GM19397 (cell line): Measurements from ENCODE around the gene LRMDA.

Source experiments
- ATAC-seq: cut with Tn5 transposase; IDR thresholded peaks from one replicate; pipeline ENCODE4 v1.9.1; 2021; ENCODE audit warnings: mild to moderate bottlenecking, moderate library complexity; ENCODE audit not compliant: unreplicated experiment

The LRMDA gene

GRCh38 chr10:76546411-76546810 lies 1115.0 kb downstream of the LRMDA start:
- no peak for ATAC-seq

DNA sequence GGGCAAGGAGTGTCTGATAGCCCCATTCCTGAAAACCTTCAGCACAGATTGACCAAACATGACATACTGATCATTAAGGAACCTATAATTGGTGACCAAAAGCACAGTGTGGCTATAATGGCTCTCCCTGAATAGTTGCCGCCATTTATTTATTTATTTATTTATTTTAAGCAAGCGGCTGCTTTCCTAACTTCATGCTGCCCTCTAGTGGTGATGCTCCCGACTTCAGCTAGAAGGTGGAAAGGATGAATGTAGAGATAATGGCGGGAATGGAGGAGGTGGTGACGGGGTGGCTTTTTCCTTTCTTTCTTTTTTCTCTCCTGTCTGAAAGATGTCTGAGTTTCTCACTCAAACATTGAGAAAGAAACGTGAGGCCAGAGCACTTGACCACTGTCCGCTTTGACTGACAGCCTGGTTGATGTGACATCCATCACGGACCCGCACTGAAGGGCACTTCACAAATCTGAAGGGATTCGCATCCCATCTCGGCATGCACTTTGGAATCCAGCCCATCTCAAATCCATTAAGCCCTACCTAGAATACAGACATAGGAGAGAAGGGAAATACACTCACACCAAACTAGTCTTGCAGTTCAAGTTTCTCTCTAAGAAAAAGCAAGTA lies 1116.0 kb downstream of the LRMDA start:
- ATAC-seq, result no peak

DNA sequence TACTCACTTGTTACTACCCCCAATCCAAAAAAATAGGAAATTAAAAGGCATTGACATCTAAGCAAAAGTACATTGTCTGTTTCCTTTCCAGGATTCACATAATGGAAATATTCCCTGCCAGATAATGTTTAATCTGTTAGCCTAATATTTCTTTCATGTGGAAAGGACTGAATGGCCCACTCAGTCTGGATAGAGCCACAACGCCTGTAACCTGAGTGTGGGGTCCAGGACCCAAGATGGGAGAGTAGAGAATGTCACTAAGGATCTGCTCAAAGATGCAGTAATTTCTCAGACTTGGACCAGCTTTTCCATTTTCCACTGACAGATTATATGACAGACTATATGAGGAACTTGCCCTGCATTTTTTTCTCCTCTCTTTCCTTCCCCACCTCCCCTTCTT lies 1117.3 kb downstream of the LRMDA start:
- ATAC-seq, result no peak

GRCh38 chr10:76549171-76549570 lies 1117.7 kb downstream of the LRMDA start:
- ATAC-seq, result no peak

DNA sequence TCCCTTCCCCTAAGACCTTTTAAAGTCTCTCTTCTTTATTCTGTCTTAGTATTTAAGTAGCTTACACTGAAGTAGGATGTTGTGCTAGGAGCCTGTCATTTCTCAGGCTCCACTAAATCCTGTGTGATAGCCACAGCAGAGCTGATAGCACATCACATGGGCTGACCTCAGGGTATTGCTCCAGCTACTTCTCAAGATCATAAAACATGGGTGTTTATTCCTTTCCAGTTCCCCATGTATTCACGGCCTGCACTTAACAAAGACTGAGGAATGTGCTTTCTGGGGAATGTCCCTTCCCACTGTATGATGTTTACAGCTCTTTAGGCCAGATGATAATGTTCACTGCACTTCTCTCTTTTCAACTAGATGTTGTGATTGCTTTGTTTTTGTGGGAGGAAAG lies 1119.4 kb downstream of the LRMDA start:
- ATAC-seq, result no peak

DNA sequence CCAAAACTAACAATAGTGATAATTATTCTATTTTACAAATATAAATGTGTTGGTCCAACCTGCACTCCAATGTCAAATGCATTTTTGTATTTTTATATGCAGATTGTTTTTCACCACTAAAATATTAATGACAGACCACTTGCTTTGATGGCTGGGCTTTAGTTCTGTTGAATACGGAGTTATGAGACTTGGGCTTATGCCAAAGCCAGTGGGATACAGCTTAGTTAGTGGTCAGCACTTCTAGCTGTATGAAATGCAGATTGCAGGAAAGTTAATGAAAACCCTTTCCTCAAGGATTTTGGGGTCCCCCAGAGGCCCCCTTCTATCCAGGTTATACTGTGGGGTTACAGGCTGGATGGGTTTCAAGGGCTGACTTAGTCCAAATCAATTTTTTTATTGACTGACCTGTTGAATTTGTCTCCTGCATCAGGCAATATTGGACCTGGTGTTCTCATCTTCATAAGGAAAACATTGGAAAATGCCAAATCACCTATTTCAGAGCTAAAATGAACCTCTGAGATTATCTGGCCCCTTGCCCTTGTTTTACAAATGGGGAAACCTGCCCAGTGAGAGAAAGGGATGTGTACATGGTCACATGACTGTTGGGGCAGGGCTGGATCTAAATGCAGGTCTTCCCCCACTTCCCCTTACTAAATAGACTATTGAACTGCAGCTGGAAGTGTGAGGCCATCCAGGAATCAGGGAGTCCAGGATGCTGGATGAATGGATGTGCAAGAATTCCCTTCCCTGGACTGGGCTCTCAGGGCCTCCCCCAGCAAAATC lies 1120.9 kb downstream of the LRMDA start:
- ATAC-seq, result no peak

GRCh38 chr10:76553263-76554032 lies 1122.0 kb downstream of the LRMDA start:
- ATAC-seq, result no peak

- no peak for ATAC-seq
Observed at GRCh38 chr10:76554033-76554408, 1122.6 kb downstream of the LRMDA start.

DNA sequence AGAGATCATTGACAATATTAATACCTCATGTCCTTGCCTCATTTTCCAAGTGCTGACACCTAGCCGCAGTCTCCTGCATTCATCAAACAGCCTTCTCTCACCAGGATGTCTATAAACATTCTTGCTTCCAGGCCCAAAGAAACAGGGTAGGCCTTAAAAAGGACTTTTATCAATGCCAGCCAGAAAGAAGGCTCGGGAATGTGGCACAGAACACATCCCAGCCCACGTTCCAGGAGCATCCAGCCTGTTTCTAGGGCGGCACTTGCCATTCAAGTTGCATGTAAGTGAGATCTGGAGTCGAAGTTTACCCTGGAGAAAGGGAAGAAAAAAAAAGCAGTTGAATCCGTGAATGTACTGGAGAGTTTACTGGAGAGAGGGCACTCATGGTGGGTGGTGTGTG lies 1123.1 kb downstream of the LRMDA start:
- no peak for ATAC-seq

GRCh38 chr10:76555067-76555670 lies 1123.7 kb downstream of the LRMDA start:
- ATAC-seq, result no peak

DNA sequence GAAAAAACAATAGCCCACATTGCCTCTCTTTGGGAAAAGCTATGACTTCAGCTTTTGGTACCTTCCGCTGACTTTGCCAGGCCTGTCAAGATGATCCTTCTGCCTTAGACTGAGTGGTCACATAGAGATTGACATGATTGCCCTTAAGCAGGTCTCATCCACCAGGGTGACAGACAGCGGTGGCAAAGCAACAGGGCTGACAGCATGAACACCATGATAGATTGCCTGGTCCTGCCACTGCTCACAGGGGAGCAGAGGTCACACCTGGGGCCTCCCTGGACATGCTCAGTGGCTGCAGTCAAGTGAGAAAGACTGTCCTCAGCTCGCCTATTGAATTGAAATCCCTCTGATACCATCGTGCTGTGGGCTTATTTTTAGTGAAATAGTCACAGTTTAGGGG lies 1125.9 kb downstream of the LRMDA start:
- no peak for ATAC-seq

GRCh38 chr10:76558586-76558985 lies 1127.2 kb downstream of the LRMDA start:
- ATAC-seq, result no peak

- no peak for ATAC-seq
Observed at GRCh38 chr10:76558996-76559891, 1127.8 kb downstream of the LRMDA start.

- ATAC-seq, result no peak
Observed at GRCh38 chr10:76559892-76560220, 1128.4 kb downstream of the LRMDA start.

GRCh38 chr10:76560338-76560737 lies 1128.9 kb downstream of the LRMDA start:
- ATAC-seq, result no peak

GRCh38 chr10:76563286-76563685 lies 1131.9 kb downstream of the LRMDA start:
- no peak for ATAC-seq

GRCh38 chr10:76572021-76572420 lies 1140.6 kb downstream of the LRMDA start:
- no peak for ATAC-seq

GRCh38 chr10:76576276-76576962 lies 1145.0 kb downstream of the LRMDA start:
- no peak for ATAC-seq

- ATAC-seq, result no peak
Observed at GRCh38 chr10:76577455-76577854, 1146.0 kb downstream of the LRMDA start.
